Endothelial cell of umbilical vein (primary cell): ENCODE data around the gene VRK1. TPM values are rescaled to one million over a fixed set of nuclear protein-coding genes. Genes with fewer than 3 reads are reported as not detected.

ENCODE experiments used
- BruUV-seq: library from RNA; stranded (reverse); fragments of 400-500 nt; replicated peaks from 2 replicates; lab custom pipeline; 2021; lab: Mats Ljungman, UMichigan
- CTCF ChIA-PET: fragments of 300-600, 350-600 bp; sonication (Branson Sonifier 250); formaldehyde crosslinking; loops from one replicate; lab custom pipeline; 2021; ENCODE audit warnings: antibody characterized with exemption, inconsistent platforms; lab: Charles Lee
- POLR2A ChIA-PET: fragments of 300-600, 350-600 bp; sonication (Branson Sonifier 250); formaldehyde crosslinking; loops from one replicate; lab custom pipeline; 2021; ENCODE audit warnings: antibody characterized with exemption, inconsistent platforms; lab: Charles Lee
- DNase-seq: peaks from one replicate; pipeline ENCODE4 v3.0.0-alpha.2; 2011; ENCODE audit warnings: low read depth, low spot score
- FAIRE-seq: peaks from 2 replicates; lab custom pipeline; 2011; peaks lifted over from hg19 to GRCh38; lab: Jason Lieb, UNC
- H2AFZ ChIP-seq: 2 replicates; pipeline ENCODE4 v1.6.0; 2012; ENCODE audit warnings: low read depth, low read length, control low read depth, inconsistent platforms
- H3K27ac ChIP-seq: 2 replicates; pipeline ENCODE4 v1.5.1; 2011; ENCODE audit warnings: low read depth, mild to moderate bottlenecking, control low read depth, low read length, moderate library complexity; ENCODE audit not compliant: insufficient read depth
- H3K27me3 ChIP-seq, 2 experiments: 2 replicates each; pipeline versions ENCODE4 v1.6.0 to v1.6.1; 2011; ENCODE audit warnings: low read length in 2 of 2, mixed read lengths in 1 of 2; ENCODE audit not compliant: control insufficient read depth in 2 of 2, insufficient read depth in 2 of 2
- H3K36me3 ChIP-seq, 2 experiments: 2 replicates in 1 of 2; 3 replicates in 1 of 2; pipeline ENCODE4 v1.5.1; 2011; ENCODE audit warnings: low read length in 2 of 2, mild to moderate bottlenecking in 1 of 2, moderate library complexity in 1 of 2; ENCODE audit not compliant: control insufficient read depth in 2 of 2, insufficient read depth in 2 of 2; ENCODE audit errors: extremely low read depth in 1 of 2
- H3K4me1 ChIP-seq: 3 replicates; pipeline ENCODE4 v1.5.1; 2011; ENCODE audit warnings: mild to moderate bottlenecking, low read length; ENCODE audit not compliant: control insufficient read depth, insufficient read depth; ENCODE audit errors: extremely low read depth
- H3K4me2 ChIP-seq: 2 replicates; pipeline ENCODE4 v1.6.1; 2011; ENCODE audit warnings: low read length, control low read depth, mixed read lengths; ENCODE audit not compliant: insufficient read depth
- H3K4me3 ChIP-seq, 3 experiments: fragments of 200-600 bp in 1 of 3; sonication (generic), shearing (Covaris generic) in 1 of 3; replicated peaks in 1 of 3; 2 replicates each; pipeline ENCODE4 v1.5.1; 2011 to 2016; ENCODE audit warnings: control low read depth in 3 of 3, low read length in 3 of 3, mild to moderate bottlenecking in 2 of 3, inconsistent platforms in 1 of 3, low read depth in 1 of 3, moderate library complexity in 1 of 3; ENCODE audit not compliant: insufficient read depth in 1 of 3
- H3K79me2 ChIP-seq: 2 replicates; pipeline ENCODE4 v1.6.0; 2012; ENCODE audit warnings: low read length, inconsistent platforms; ENCODE audit not compliant: control insufficient read depth, insufficient read depth
- H3K9ac ChIP-seq: replicated peaks from 2 replicates; pipeline ENCODE3; 2011; ENCODE audit warnings: low read length, control low read depth; ENCODE audit not compliant: insufficient read depth; ENCODE audit errors: extremely low read depth
- H3K9me1 ChIP-seq: replicated peaks from 3 replicates; pipeline ENCODE4 v1.6.0; 2011; ENCODE audit warnings: mild to moderate bottlenecking, low read length; ENCODE audit not compliant: control insufficient read depth, insufficient read depth; ENCODE audit errors: extremely low read depth
- H3K9me3 ChIP-seq: replicated peaks from 2 replicates; pipeline ENCODE4 v1.5.1; 2012; ENCODE audit warnings: low read length, inconsistent platforms; ENCODE audit not compliant: control insufficient read depth, insufficient read depth
- H4K20me1 ChIP-seq: replicated peaks from 2 replicates; pipeline ENCODE3; 2011; ENCODE audit warnings: mild to moderate bottlenecking, low read length; ENCODE audit not compliant: control insufficient read depth, insufficient read depth; ENCODE audit errors: extremely low read depth
- CTCF ChIP-seq, 2 donors: IDR thresholded peaks; 1 replicate in 1 of 2; 2 replicates in 1 of 2; pipeline ENCODE4 v1.5.1; 2011; ENCODE audit warnings: low read length in 2 of 2, mild to moderate bottlenecking in 2 of 2, moderate library complexity in 2 of 2, control low read depth in 1 of 2, inconsistent platforms in 1 of 2, low read depth in 1 of 2; ENCODE audit not compliant: insufficient read depth in 1 of 2; ENCODE audit errors: extremely low read depth in 1 of 2
- EZH2 ChIP-seq: IDR thresholded peaks from 2 replicates; pipeline ENCODE4 v1.6.1; 2012; ENCODE audit warnings: borderline replicate concordance, low read depth, mild to moderate bottlenecking, moderate library complexity, low read length, inconsistent platforms; ENCODE audit not compliant: severe bottlenecking
- GATA2 ChIP-seq: IDR thresholded peaks from 2 replicates; pipeline ENCODE4 v1.7.0; 2011; ENCODE audit warnings: low read depth, mild to moderate bottlenecking, moderate library complexity, mixed read lengths, low read length; ENCODE audit not compliant: insufficient read length, insufficient read depth
- POLR2AphosphoS5 ChIP-seq: IDR thresholded peaks from 2 replicates; pipeline ENCODE4 v1.6.1; 2012; ENCODE audit warnings: low read depth, mild to moderate bottlenecking, control low read depth, low read length, moderate library complexity; ENCODE audit not compliant: insufficient read depth
- dilution Hi-C: fragments of 300-500 bp; cut with MboI; formaldehyde crosslinking; loops from one replicate; pipeline ENCODE4 v1.15.0; 2019; ENCODE audit warnings: low sequenced_read_pairs; ENCODE audit not compliant: extremely low pct_ligation_motif_present
- intact Hi-C: fragments of 100-400 bp; cut with micrococcal nuclease; formaldehyde crosslinking; loops from one replicate; pipeline ENCODE4 v1.10.0; 2022
- polyA plus RNA-seq, 4 experiments: library from polyadenylated mRNA; depleted of rRNA in 3 of 4; stranded (reverse) in 3 of 4; unstranded in 1 of 4; fragments of >200 nt; gene quantifications; 2 replicates each; pipeline versions ENCODE4 v1.2.1 to v1.2.3, GENCODE V29; 2011 to 2012; ENCODE audit warnings: missing spikeins in 1 of 4
- total RNA-seq: library from RNA; stranded (reverse); gene quantifications from 2 replicates; pipeline ENCODE4 v1.2.3, GENCODE V29; 2021

The VRK1 gene
- total and polyA plus RNA-seq, 2 donors (not counting 3 experiments of a cell fraction or from before 2014, with no cell fraction given): 7.1 to 31.7 TPM

GRCh38 chr14:96861568-96862310 lies 64.6 kb downstream of the VRK1 start:
- H3K9me3 ChIP-seq: no peaks in the 10 kb centered on the region
- H4K20me1 ChIP-seq: no peaks in the 10 kb centered on the region
- BruUV-seq: no TSS peak
- peaks cover 0 to 2% of the 10 kb centered on the region in 2 experiments for H3K36me3 ChIP-seq
- no peak overlapping the region for H2AFZ ChIP-seq
- ChIA-PET POLR2A (no interaction called here), CTCF (interaction anchor here (0.6 to 8.0 kb wide), 5 partner anchors 9 to 1449 kb away, joined by 3 to 85 read pairs (median 5); no protein-coding TSS in a partner anchor)
- no peak for TF ChIP-seq GATA2
- TF ChIP-seq EZH2: no peak
- no peak for TF ChIP-seq CTCF (IDR thresholded peaks at IDR 0.05; ENCODE audit: extremely low read depth in 1 of 2, insufficient read depth in 1 of 2, low read depth in 1 of 2, low read length in 2 of 2)
- TF ChIP-seq POLR2AphosphoS5: no peak
- H3K4me3 ChIP-seq: no peak overlapping the region
- DNase-seq (no peak), FAIRE-seq (no peak)
- dilution Hi-C loops: no loop called here
- no peak overlapping the region for H3K4me2 ChIP-seq
- no peak overlapping the region for H3K9ac ChIP-seq
- intact Hi-C loops: no loop called here
- peaks cover 2% of the 10 kb centered on the region for H3K79me2 ChIP-seq
- no peaks in the 10 kb centered on the region for H3K27me3 ChIP-seq
- H3K9me1 ChIP-seq: no peaks in the 10 kb centered on the region
- no peaks in the 10 kb centered on the region for H3K4me1 ChIP-seq
- no peak overlapping the region for H3K27ac ChIP-seq
